ENCODE measurements around the gene DUSP11. TPM values are rescaled to one million over a fixed set of nuclear protein-coding genes. Genes with fewer than 3 reads are reported as not detected.

DUSP11 gene
- polyA plus RNA-seq, 1 of the 3 experiments (the other 2 are of a cell fraction), result 14.4 TPM

- TF ChIP-seq MXI1 (IDR thresholded peaks at IDR 0.05; ENCODE audit: low read depth, low read length) (peak; percentile 85), YY1 (IDR thresholded peaks at IDR 0.05; ENCODE audit: low read depth) (no peak; the same call in 1 of the 2 replicates), EZH2phosphoT487 (IDR thresholded peaks at IDR 0.05; ENCODE audit: borderline replicate concordance, low read depth) (no peak), TAF1 (IDR thresholded peaks at IDR 0.05; ENCODE audit: borderline replicate concordance, low read depth, low read length) (peak; percentile 47; the same call in 1 of the 2 replicates), TCF12 (IDR thresholded peaks at IDR 0.05) (no peak), ELF1 (IDR thresholded peaks at IDR 0.05) (peak; percentile 75; the same call in 1 of the 2 replicates), RCOR1 (IDR thresholded peaks at IDR 0.05; ENCODE audit: low read length) (0 out of 2 replicates have a peak, but pooled peaks have one; percentile 0), SMC3 (IDR thresholded peaks at IDR 0.05; ENCODE audit: low read depth, low read length) (no peak), USF1 (IDR thresholded peaks at IDR 0.05; ENCODE audit: borderline replicate concordance, low read depth) (peak; percentile 63; the same call in 1 of the 2 replicates)
- TF ChIP-seq, protein P1, sequence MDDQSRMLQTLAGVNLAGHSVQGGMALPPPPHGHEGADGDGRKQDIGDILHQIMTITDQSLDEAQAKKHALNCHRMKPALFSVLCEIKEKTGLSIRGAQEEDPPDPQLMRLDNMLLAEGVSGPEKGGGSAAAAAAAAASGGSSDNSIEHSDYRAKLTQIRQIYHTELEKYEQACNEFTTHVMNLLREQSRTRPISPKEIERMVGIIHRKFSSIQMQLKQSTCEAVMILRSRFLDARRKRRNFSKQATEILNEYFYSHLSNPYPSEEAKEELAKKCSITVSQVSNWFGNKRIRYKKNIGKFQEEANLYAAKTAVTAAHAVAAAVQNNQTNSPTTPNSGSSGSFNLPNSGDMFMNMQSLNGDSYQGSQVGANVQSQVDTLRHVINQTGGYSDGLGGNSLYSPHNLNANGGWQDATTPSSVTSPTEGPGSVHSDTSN (IDR thresholded peaks at IDR 0.05), result peak; percentile 96
Measured at GRCh38 chr2:73828818-73829570, 49.1 kb upstream of the DUSP11 start, which contains the start of gene STAMBP (continued).

DNA sequence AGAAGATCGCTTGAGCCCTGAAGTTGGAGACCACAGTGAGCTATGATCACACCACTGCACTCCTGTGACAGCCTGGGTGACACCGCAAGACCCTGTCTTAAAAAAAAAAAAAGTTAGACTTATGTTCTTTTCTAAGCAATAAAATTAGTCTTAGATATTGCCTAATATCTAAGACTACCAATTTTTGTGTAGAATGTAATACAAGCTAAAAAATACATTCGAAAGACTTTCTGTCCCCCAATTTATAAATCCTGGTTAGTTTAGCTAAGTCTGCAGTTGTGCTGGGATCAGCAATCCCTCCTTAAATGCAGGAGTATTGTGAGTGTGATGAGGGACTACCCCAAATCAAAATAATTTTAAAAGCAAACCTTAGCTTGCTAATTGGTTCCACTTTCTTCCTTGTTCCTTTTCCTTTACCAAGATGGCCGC lies 48.5 kb upstream of the DUSP11 start:
- H3K9me2 ChIP-seq, result no peaks in the 10 kb centered on the region
- H3K4me2 ChIP-seq, result peak overlapping the region; percentile 92
- peaks cover 29% of the 10 kb centered on the region for H3F3A ChIP-seq (replicated peaks; ENCODE audit: insufficient read depth)
- H3K9ac ChIP-seq, result peak overlapping the region; percentile 77; the same call in 1 of the 2 replicates
- peak overlapping the region; percentile 98 for H2AFZ ChIP-seq (ENCODE audit: low read depth)
- POLR2A ChIA-PET, result interaction anchor here (0.8 to 1.3 kb wide), 9 partner anchors 91 to 507 kb away, joined by 3 to 9 read pairs (median 4); partner anchors contain the start of genes BOLA3, MOB1A, MTHFD2 and TPRKB
- WGBS (ENCODE audit: low lambda C conversion rate), result 61% methylated on average over 4 of the region's 4 CpGs
- H3K4me1 ChIP-seq (ENCODE audit: control insufficient read depth in 1 of 2, insufficient read depth in 2 of 2, low read depth in 1 of 2, low read length in 1 of 2), result peaks cover 14 to 19% of the 10 kb centered on the region in 2 experiments; a peak in 3 of 4 replicates
- H3K27me3 ChIP-seq (ENCODE audit: insufficient read depth), result no peaks in the 10 kb centered on the region
- peak overlapping the region; percentile 86 to 96 for H3K4me3 ChIP-seq (ENCODE audit: low read depth in 2 of 2, low read length in 1 of 2)
- TF ChIP-seq MXI1 (IDR thresholded peaks at IDR 0.05; ENCODE audit: low read depth, low read length), result no peak
- TF ChIP-seq NRF1 (IDR thresholded peaks at IDR 0.05; ENCODE audit: low read depth, low read length), result no peak
- TF ChIP-seq RXRA (IDR thresholded peaks at IDR 0.05; ENCODE audit: borderline replicate concordance, low read depth), result no peak
- no peak for TF ChIP-seq RAD21 (IDR thresholded peaks at IDR 0.05; ENCODE audit: low read length)
- TF ChIP-seq, protein P2, sequence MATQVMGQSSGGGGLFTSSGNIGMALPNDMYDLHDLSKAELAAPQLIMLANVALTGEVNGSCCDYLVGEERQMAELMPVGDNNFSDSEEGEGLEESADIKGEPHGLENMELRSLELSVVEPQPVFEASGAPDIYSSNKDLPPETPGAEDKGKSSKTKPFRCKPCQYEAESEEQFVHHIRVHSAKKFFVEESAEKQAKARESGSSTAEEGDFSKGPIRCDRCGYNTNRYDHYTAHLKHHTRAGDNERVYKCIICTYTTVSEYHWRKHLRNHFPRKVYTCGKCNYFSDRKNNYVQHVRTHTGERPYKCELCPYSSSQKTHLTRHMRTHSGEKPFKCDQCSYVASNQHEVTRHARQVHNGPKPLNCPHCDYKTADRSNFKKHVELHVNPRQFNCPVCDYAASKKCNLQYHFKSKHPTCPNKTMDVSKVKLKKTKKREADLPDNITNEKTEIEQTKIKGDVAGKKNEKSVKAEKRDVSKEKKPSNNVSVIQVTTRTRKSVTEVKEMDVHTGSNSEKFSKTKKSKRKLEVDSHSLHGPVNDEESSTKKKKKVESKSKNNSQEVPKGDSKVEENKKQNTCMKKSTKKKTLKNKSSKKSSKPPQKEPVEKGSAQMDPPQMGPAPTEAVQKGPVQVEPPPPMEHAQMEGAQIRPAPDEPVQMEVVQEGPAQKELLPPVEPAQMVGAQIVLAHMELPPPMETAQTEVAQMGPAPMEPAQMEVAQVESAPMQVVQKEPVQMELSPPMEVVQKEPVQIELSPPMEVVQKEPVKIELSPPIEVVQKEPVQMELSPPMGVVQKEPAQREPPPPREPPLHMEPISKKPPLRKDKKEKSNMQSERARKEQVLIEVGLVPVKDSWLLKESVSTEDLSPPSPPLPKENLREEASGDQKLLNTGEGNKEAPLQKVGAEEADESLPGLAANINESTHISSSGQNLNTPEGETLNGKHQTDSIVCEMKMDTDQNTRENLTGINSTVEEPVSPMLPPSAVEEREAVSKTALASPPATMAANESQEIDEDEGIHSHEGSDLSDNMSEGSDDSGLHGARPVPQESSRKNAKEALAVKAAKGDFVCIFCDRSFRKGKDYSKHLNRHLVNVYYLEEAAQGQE (IDR thresholded peaks at IDR 0.05; ENCODE audit: low read depth, low read length), result no peak
- TF ChIP-seq YY1 (IDR thresholded peaks at IDR 0.05; ENCODE audit: low read depth), result peak; percentile 99; the same call in 1 of the 2 replicates
- TF ChIP-seq EP300 (IDR thresholded peaks at IDR 0.05; ENCODE audit: borderline replicate concordance in 1 of 2, low read depth in 1 of 2, low read length in 1 of 2), result peak in 1 of 2 experiments; percentile 17; a peak in 1 of 4 replicates
- TF ChIP-seq TAF1 (IDR thresholded peaks at IDR 0.05; ENCODE audit: borderline replicate concordance, low read depth, low read length), result no peak
- no peak for TF ChIP-seq USF1 (IDR thresholded peaks at IDR 0.05; ENCODE audit: borderline replicate concordance, low read depth)
- 0 out of 2 replicates have a peak, but pooled peaks have one; percentile 27 for TF ChIP-seq RCOR1 (IDR thresholded peaks at IDR 0.05; ENCODE audit: low read length)
- TF ChIP-seq, protein P1 (IDR thresholded peaks at IDR 0.05), result no peak
- 0 out of 2 replicates have a peak, but pooled peaks have one; percentile 48 for TF ChIP-seq RFX5 (IDR thresholded peaks at IDR 0.05; ENCODE audit: low read length)
- H3K36me3 ChIP-seq (replicated peaks in 1 of 2; ENCODE audit: control insufficient read depth in 1 of 2, insufficient read depth in 2 of 2, low read length in 1 of 2), result peaks cover 12 to 22% of the 10 kb centered on the region in 2 experiments
- H3K27ac ChIP-seq (ENCODE audit: low read depth in 2 of 2, low read length in 1 of 2), result peak overlapping the region; percentile 17 to 88; a peak in 1 of 4 replicates
- no peaks in the 10 kb centered on the region for H3K9me3 ChIP-seq
- CTCF ChIA-PET, result interaction anchor here (0.7 to 9.4 kb wide), 7 partner anchors 252 to 507 kb away, joined by 3 to 155 read pairs (median 5); partner anchors contain the start of gene BOLA3
- peaks cover 36% of the 10 kb centered on the region for H3K79me2 ChIP-seq (ENCODE audit: insufficient read depth)
- no peaks in the 10 kb centered on the region for H4K20me1 ChIP-seq (ENCODE audit: insufficient read depth)
- no peak for DNase-seq
